ENCODE data around the gene LAMA2. TPM values are rescaled to one million over a fixed set of nuclear protein-coding genes. Genes with fewer than 3 reads are reported as not detected.

LAMA2 gene, protein sequence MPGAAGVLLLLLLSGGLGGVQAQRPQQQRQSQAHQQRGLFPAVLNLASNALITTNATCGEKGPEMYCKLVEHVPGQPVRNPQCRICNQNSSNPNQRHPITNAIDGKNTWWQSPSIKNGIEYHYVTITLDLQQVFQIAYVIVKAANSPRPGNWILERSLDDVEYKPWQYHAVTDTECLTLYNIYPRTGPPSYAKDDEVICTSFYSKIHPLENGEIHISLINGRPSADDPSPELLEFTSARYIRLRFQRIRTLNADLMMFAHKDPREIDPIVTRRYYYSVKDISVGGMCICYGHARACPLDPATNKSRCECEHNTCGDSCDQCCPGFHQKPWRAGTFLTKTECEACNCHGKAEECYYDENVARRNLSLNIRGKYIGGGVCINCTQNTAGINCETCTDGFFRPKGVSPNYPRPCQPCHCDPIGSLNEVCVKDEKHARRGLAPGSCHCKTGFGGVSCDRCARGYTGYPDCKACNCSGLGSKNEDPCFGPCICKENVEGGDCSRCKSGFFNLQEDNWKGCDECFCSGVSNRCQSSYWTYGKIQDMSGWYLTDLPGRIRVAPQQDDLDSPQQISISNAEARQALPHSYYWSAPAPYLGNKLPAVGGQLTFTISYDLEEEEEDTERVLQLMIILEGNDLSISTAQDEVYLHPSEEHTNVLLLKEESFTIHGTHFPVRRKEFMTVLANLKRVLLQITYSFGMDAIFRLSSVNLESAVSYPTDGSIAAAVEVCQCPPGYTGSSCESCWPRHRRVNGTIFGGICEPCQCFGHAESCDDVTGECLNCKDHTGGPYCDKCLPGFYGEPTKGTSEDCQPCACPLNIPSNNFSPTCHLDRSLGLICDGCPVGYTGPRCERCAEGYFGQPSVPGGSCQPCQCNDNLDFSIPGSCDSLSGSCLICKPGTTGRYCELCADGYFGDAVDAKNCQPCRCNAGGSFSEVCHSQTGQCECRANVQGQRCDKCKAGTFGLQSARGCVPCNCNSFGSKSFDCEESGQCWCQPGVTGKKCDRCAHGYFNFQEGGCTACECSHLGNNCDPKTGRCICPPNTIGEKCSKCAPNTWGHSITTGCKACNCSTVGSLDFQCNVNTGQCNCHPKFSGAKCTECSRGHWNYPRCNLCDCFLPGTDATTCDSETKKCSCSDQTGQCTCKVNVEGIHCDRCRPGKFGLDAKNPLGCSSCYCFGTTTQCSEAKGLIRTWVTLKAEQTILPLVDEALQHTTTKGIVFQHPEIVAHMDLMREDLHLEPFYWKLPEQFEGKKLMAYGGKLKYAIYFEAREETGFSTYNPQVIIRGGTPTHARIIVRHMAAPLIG (N-terminal part only)
- total RNA-seq: under 1 TPM; 0.30 to 0.62 (median 0.45) TPM
- 1.3 TPM for total RNA-seq (2013)
- 0.13 to 27.9 (median 4.3) reads per million in 29 experiments for total RNA-seq

DNA sequence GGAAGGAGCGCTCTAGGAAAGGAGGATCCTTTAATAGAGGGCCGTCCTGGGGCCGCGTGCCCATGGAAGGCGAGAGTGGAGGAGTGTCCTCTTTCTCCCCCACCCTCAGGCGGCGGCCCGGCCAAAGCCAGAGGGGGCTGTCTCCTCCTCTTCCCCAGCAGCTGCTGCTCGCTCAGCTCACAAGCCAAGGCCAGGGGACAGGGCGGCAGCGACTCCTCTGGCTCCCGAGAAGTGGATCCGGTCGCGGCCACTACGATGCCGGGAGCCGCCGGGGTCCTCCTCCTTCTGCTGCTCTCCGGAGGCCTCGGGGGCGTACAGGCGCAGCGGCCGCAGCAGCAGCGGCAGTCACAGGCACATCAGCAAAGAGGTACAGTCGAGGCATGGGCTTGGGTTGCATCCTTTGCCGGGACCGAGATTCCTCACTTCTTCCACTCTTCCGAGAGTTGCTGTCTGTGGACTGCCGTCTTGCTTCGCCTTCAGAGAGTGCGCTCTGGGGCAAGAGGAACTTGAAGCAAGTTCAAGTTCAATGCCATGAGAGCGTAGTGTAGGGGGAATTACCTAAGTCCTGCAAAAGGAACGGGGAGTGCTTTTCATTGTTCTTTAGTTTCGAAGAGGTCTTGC lies at the start of gene LAMA2:
Gene LAMA2, plus strand, starts transcription at position 148 of the 621 bp plus-strand sequence. Its CDS starts 108 bp downstream, at position 256.
- Mint-ChIP-seq H3K4me1 (peaks cover 7 to 16% (median 9%) of the 10 kb centered on the region in 3 donors), H3K27ac (peak within 1 kb of the TSS in 1 of 2 donors; percentile 3), H3K36me3 (no peaks in the 10 kb centered on the region), H3K27me3 (peaks cover 23 to 30% of the 10 kb centered on the region in 2 donors), H3K4me3 (peak within 1 kb of the TSS in 1 of 3 donors; percentile 52), H3K9me3 (no peaks in the 10 kb centered on the region)
- Histone ChIP-seq H3K9me3 (no peaks in the 10 kb centered on the region), H3K36me3 (ENCODE audit: control insufficient read depth in 2 of 2, extremely low read depth in 1 of 2, insufficient read depth in 1 of 2, low read length in 1 of 2) (no peaks in the 10 kb centered on the region), H3K27ac (ENCODE audit: low read length) (no peak within 1 kb of the TSS), H3K27me3 (replicated peaks in 1 of 2; ENCODE audit: control insufficient read depth in 2 of 2, extremely low read depth in 1 of 2, insufficient read depth in 2 of 2, low read length in 1 of 2) (peaks cover 2 to 9% of the 10 kb centered on the region in 2 experiments), H3K4me1 (ENCODE audit: control insufficient read depth in 1 of 2, extremely low read depth in 1 of 2, insufficient read depth in 2 of 2, low read length in 2 of 2) (peaks cover 0 to 4% of the 10 kb centered on the region in 2 experiments), H3K4me3 (ENCODE audit: control insufficient read depth in 1 of 2, extremely low read depth in 1 of 2, low read length in 1 of 2) (no peak within 1 kb of the TSS)
- peak in 2 of 4 experiments; percentile 30 to 34 for ATAC-seq (replicated peaks in 1 of 4)
- POLR2A ChIA-PET: no interaction called here
- CTCF ChIA-PET: no interaction called here
- no peak for DNase-seq
- WGBS (ENCODE audit: insufficient coverage): 3% methylated on average over 24 of the region's 36 CpGs

DNA sequence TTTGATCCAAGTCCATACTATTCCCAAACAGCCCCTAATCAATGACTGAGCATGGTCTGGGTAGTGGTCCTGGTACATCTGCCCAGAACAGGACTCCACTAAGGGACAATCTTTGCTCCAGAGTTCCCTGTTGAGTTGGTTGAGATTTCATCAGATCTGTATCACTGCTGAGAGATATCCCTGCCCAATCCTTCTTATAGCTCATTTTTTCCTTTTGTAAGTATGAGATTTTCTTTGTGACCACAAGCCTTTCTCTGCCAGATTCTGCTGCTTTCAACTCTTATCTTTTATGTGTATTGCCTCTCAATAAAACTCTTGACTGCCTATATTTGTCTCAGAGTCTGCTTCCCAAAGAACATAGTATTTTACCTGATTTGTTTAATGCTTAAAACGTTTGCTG lies 46.2 kb upstream of the LAMA2 start:
- WGBS (ENCODE audit: insufficient coverage): no CpG with 5 or more reads among the region's 1 CpG
- H3K27me3 Mint-ChIP-seq: peaks cover 0 to 7% of the 10 kb centered on the region in 2 donors

DNA sequence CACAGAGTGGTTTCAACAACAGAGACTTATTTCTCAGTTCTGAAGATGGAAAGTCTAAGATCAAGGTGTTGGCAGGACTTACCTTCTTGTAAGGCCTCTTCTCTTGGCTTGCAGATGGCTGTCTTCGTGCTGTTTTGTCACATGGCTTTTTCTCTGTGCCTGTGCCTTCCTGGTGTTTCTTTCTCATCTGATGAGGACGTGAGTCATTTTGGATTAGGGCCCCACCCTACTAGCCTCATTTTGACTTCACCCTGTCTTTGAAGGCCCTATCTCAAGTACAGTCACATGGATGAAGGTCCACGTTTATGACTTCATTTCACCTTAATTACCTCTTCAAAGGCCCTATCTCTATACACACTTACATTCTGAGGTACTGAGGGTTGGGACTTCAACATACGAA lies 41.4 kb upstream of the LAMA2 start:
- Mint-ChIP-seq H3K4me1 (no peaks in the 10 kb centered on the region), H3K9me3 (peaks cover 0 to 3% (median 0%) of the 10 kb centered on the region in 3 donors), H3K27ac (no peak overlapping the region), H3K4me3 (no peak overlapping the region), H3K27me3 (peaks cover 0 to 7% of the 10 kb centered on the region in 2 donors), H3K36me3 (no peaks in the 10 kb centered on the region)
- Histone ChIP-seq H3K4me1 (ENCODE audit: control insufficient read depth in 1 of 2, extremely low read depth in 1 of 2, insufficient read depth in 2 of 2, low read length in 2 of 2) (no peaks in the 10 kb centered on the region), H3K27me3 (replicated peaks in 1 of 2; ENCODE audit: control insufficient read depth in 2 of 2, extremely low read depth in 1 of 2, insufficient read depth in 2 of 2, low read length in 1 of 2) (no peaks in the 10 kb centered on the region), H3K27ac (ENCODE audit: low read length) (no peak overlapping the region), H3K4me3 (ENCODE audit: control insufficient read depth in 1 of 2, extremely low read depth in 1 of 2, low read length in 1 of 2) (no peak overlapping the region), H3K36me3 (ENCODE audit: control insufficient read depth in 2 of 2, extremely low read depth in 1 of 2, insufficient read depth in 1 of 2, low read length in 1 of 2) (no peaks in the 10 kb centered on the region), H3K9me3 (no peaks in the 10 kb centered on the region)
- POLR2A ChIA-PET: no interaction called here
- no peak for ATAC-seq (replicated peaks in 1 of 4)
- DNase-seq: no peak
- CTCF ChIA-PET: no interaction called here
- WGBS (ENCODE audit: insufficient coverage): 51% methylated on average over 4 of the region's 4 CpGs

More for the DNA sequence above, 46.2 kb upstream of the LAMA2 start:
- ChIA-PET POLR2A (no interaction called here), CTCF (no interaction called here)
- H3K9me3 Mint-ChIP-seq: peaks cover 0 to 3% (median 0%) of the 10 kb centered on the region in 3 donors
- no peak overlapping the region for H3K27ac Mint-ChIP-seq
- H3K4me1 Mint-ChIP-seq: no peaks in the 10 kb centered on the region
- Histone ChIP-seq H3K4me1 (ENCODE audit: control insufficient read depth in 1 of 2, extremely low read depth in 1 of 2, insufficient read depth in 2 of 2, low read length in 2 of 2) (no peaks in the 10 kb centered on the region), H3K9me3 (no peaks in the 10 kb centered on the region), H3K27ac (ENCODE audit: low read length) (no peak overlapping the region), H3K36me3 (ENCODE audit: control insufficient read depth in 2 of 2, extremely low read depth in 1 of 2, insufficient read depth in 1 of 2, low read length in 1 of 2) (no peaks in the 10 kb centered on the region), H3K27me3 (replicated peaks in 1 of 2; ENCODE audit: control insufficient read depth in 2 of 2, extremely low read depth in 1 of 2, insufficient read depth in 2 of 2, low read length in 1 of 2) (no peaks in the 10 kb centered on the region), H3K4me3 (ENCODE audit: control insufficient read depth in 1 of 2, extremely low read depth in 1 of 2, low read length in 1 of 2) (no peak overlapping the region)
- no peak overlapping the region for H3K4me3 Mint-ChIP-seq
- ATAC-seq (replicated peaks in 1 of 4): no peak
- no peak for DNase-seq
- no peaks in the 10 kb centered on the region for H3K36me3 Mint-ChIP-seq

DNA sequence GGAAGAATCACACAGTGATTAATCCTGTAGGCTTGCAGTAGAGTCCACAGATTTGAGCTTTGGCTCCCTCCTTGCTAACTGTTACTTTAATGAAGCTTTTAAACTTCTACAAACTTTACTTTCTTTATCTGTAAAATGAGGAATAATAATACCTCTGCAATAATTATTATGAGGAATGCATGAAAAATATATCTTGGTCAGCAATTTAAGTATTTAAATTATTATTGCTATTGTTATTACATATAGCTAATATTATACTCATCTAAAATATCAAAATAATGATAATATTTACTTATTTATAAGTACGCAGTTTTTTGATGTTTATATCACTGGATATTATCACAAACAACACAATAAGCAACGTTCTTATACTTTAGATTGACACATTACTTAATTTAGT lies 38.3 kb upstream of the LAMA2 start:
- H3K27ac ChIP-seq (ENCODE audit: low read length): no peak overlapping the region
- no CpG with 5 or more reads among the region's 2 CpGs for WGBS (ENCODE audit: insufficient coverage)
- H3K4me1 ChIP-seq (ENCODE audit: control insufficient read depth in 1 of 2, extremely low read depth in 1 of 2, insufficient read depth in 2 of 2, low read length in 2 of 2): no peaks in the 10 kb centered on the region
- Mint-ChIP-seq H3K36me3 (no peaks in the 10 kb centered on the region), H3K27me3 (peaks cover 0 to 13% of the 10 kb centered on the region in 2 donors), H3K4me1 (no peaks in the 10 kb centered on the region), H3K9me3 (peaks cover 0 to 3% (median 0%) of the 10 kb centered on the region in 3 donors), H3K27ac (no peak overlapping the region), H3K4me3 (no peak overlapping the region)
- no peaks in the 10 kb centered on the region for H3K9me3 ChIP-seq
- DNase-seq (no peak), ATAC-seq (replicated peaks in 1 of 4) (no peak)
- ChIA-PET POLR2A (no interaction called here), CTCF (no interaction called here)
- no peak overlapping the region for H3K4me3 ChIP-seq (ENCODE audit: control insufficient read depth in 1 of 2, extremely low read depth in 1 of 2, low read length in 1 of 2)
- H3K27me3 ChIP-seq (replicated peaks in 1 of 2; ENCODE audit: control insufficient read depth in 2 of 2, extremely low read depth in 1 of 2, insufficient read depth in 2 of 2, low read length in 1 of 2): no peaks in the 10 kb centered on the region
- H3K36me3 ChIP-seq (ENCODE audit: control insufficient read depth in 2 of 2, extremely low read depth in 1 of 2, insufficient read depth in 1 of 2, low read length in 1 of 2): no peaks in the 10 kb centered on the region

DNA sequence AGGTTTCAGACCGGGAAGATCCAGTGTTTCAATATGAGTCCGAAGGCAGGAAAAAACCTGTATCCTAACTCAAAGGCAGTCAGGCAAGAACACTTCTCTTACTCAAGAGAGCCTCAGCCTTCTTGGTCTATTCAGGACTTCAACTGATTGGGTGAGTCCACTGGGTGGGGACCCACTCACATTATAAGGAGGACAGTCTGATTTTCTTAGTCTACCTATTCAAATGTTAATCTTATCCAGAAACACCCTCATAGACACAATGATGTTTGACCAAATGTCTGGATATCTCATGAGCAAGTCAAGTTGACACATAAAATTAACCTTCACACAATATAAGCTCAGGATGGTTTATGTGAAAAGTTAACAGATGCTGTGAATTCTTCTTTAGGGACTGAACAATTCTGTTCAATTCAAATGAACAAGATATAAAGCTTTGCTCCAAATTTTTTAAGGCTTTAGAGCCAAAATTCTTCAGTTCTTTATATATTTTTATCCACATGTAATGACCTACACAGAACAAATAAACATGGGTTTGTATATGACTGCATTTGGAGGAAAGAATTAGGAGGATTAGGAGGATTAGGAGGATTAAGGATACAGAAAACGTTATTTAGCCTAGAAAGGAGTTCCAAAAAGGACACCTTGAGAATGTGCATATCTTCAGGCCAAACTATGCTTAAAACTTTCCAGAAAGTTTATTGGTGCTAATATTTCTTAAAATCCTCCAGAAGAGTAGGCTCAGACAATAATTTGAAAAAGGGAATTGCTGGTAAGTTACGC lies 35.3 kb upstream of the LAMA2 start:
- no peaks in the 10 kb centered on the region for H3K36me3 Mint-ChIP-seq
- H3K27me3 ChIP-seq (replicated peaks in 1 of 2; ENCODE audit: control insufficient read depth in 2 of 2, extremely low read depth in 1 of 2, insufficient read depth in 2 of 2, low read length in 1 of 2): no peaks in the 10 kb centered on the region
- ATAC-seq (replicated peaks in 1 of 4) (no peak), DNase-seq (no peak)
- H3K4me1 Mint-ChIP-seq: no peaks in the 10 kb centered on the region
- ChIA-PET CTCF (interaction anchor here in 1 of 2 donors (0.6 kb wide), 1 partner anchor 37 kb away, joined by 3 read pairs; no protein-coding TSS in a partner anchor), POLR2A (no interaction called here)
- peaks cover 0 to 14% of the 10 kb centered on the region in 2 donors for H3K27me3 Mint-ChIP-seq
- H3K9me3 Mint-ChIP-seq: no peaks in the 10 kb centered on the region
- no peaks in the 10 kb centered on the region for H3K36me3 ChIP-seq (ENCODE audit: control insufficient read depth in 2 of 2, extremely low read depth in 1 of 2, insufficient read depth in 1 of 2, low read length in 1 of 2)
- WGBS (ENCODE audit: insufficient coverage): no CpG with 5 or more reads among the region's 4 CpGs
- no peak overlapping the region for H3K4me3 ChIP-seq (ENCODE audit: control insufficient read depth in 1 of 2, extremely low read depth in 1 of 2, low read length in 1 of 2)
- no peaks in the 10 kb centered on the region for H3K4me1 ChIP-seq (ENCODE audit: control insufficient read depth in 1 of 2, extremely low read depth in 1 of 2, insufficient read depth in 2 of 2, low read length in 2 of 2)
- H3K27ac ChIP-seq (ENCODE audit: low read length): no peak overlapping the region
- H3K4me3 Mint-ChIP-seq: no peak overlapping the region
- H3K9me3 ChIP-seq: no peaks in the 10 kb centered on the region
- H3K27ac Mint-ChIP-seq: no peak overlapping the region

All from T-cell (primary cell).